Sigmoid colon (tissue), 7 donors: ENCODE measurements around the gene AP1M1. TPM values are rescaled to one million over a fixed set of nuclear protein-coding genes. Genes with fewer than 3 reads are reported as not detected.

Source experiments
- DNase-seq: peaks from one replicate; pipeline ENCODE4 v3.0.0-alpha.2; 2019
- H3K27ac ChIP-seq, 4 donors: fragments of 200-600 bp; sonication (generic); one replicate each; pipeline ENCODE4 v1.5.1; 2016 to 2019; ENCODE audit warnings: mild to moderate bottlenecking in 1 of 4
- H3K27me3 ChIP-seq, 3 donors: fragments of 200-600 bp; sonication (generic); one replicate each; pipeline ENCODE4 v1.5.1; 2019; ENCODE audit warnings: mild to moderate bottlenecking in 1 of 3
- H3K36me3 ChIP-seq, 4 donors: fragments of 200-600 bp; sonication (generic); one replicate each; pipeline ENCODE4 v1.5.1; 2016 to 2019
- H3K4me1 ChIP-seq, 4 donors: fragments of 200-600 bp; sonication (generic); one replicate each; pipeline ENCODE4 v1.5.1; 2017 to 2019
- H3K4me3 ChIP-seq, 4 donors: fragments of 200-600 bp; sonication (generic); one replicate each; pipeline ENCODE4 v1.5.1; 2017 to 2019; ENCODE audit warnings: mild to moderate bottlenecking in 2 of 4, moderate library complexity in 1 of 4
- H3K9me3 ChIP-seq, 4 donors: fragments of 200-600 bp in 3 of 4; sonication (generic) in 3 of 4; one replicate each; pipeline versions ENCODE4 v1.5.1 to v1.6.1; 2013 to 2019
- EP300 ChIP-seq, 4 donors: sonication (generic); formaldehyde crosslinking; IDR thresholded peaks; one replicate each; pipeline ENCODE4 v1.6.1; 2017; ENCODE audit warnings: antibody characterized with exemption in 4 of 4
- POLR2A ChIP-seq, 2 donors: fragments of 450-650 bp; IDR thresholded peaks; one replicate each; pipeline ENCODE4 v1.6.1; 2016; ENCODE audit warnings: antibody characterized with exemption in 2 of 2, mild to moderate bottlenecking in 2 of 2, moderate library complexity in 2 of 2
- POLR2AphosphoS5 ChIP-seq, 4 donors: sonication (generic); formaldehyde crosslinking; IDR thresholded peaks; one replicate each; pipeline ENCODE4 v1.6.1; 2017; ENCODE audit warnings: antibody characterized with exemption in 4 of 4
- WGBS, 2 donors: extraction: QIAGEN DNeasy Blood & Tissue Kit; methylation state at CpG; one replicate each; pipeline ENCODE4 v1.1.7; 2013; 5-methylcytosine and 5-hydroxymethylcytosine counted together
- intact Hi-C: fragments of 100-400 bp; cut with DNase I; formaldehyde crosslinking; loops from one replicate; pipeline ENCODE4 v1.15.1; 2023
- polyA plus RNA-seq, 3 donors: library from polyadenylated mRNA; stranded (reverse); fragments of 200-250 nt; gene quantifications; one replicate each; pipeline ENCODE4 v1.2.3, GENCODE V29; 2013
- total RNA-seq, 4 donors: library from RNA; depleted of rRNA; stranded (reverse); fragments of >200 nt; gene quantifications; one replicate each; pipeline ENCODE4 v1.1.0, GENCODE V29; 2016
- TF ChIP-seq, protein P1 (sequence below), 4 experiments: fragments of 450-650 bp in 3 of 4; fragments of 200-600 bp in 1 of 4; IDR thresholded peaks; one replicate each; pipeline ENCODE4 v1.5.1; 2016 to 2019; ENCODE audit warnings: antibody characterized with exemption in 4 of 4, mild to moderate bottlenecking in 3 of 4, moderate library complexity in 2 of 4
- donor health status: healthy with polysubstance abuse.
- donor health status: Bipolar disorder and iron deficiency.
- donor health status: healthy.

AP1M1 gene
- total and polyA plus RNA-seq, 7 donors, result 18.7 to 63.7 (median 57.1) TPM

DNA sequence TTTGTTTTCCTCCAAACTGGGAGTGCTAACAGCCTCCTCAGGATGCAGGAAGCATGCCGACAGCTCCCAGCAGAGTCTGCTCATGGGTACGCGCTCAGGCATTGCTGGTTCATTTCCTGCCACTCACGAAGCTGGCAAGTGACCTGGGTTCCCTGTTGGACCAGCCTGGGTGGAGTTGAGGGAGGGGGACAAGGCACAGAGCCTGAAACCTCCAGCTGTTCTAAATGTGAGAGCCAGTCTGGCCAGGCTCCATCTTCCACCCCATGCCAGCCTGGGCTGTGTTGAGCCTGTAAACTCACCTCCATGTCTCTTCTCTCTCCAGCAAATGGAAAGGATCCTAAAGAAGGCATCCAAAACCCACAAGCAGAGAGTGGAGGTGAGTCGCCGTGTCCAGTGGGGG lies 7.5 kb upstream of the AP1M1 start:
- Histone ChIP-seq H3K4me3 (no peak overlapping the region), H3K27me3 (no peaks in the 10 kb centered on the region), H3K36me3 (peaks cover 7 to 59% (median 23%) of the 10 kb centered on the region in 4 donors), H3K4me1 (peaks cover 0 to 25% (median 21%) of the 10 kb centered on the region in 4 donors), H3K27ac (no peak overlapping the region), H3K9me3 (no peaks in the 10 kb centered on the region)
- TF ChIP-seq EP300 (IDR thresholded peaks at IDR 0.05) (no peak), POLR2AphosphoS5 (IDR thresholded peaks at IDR 0.05) (no peak), POLR2A (IDR thresholded peaks at IDR 0.05) (no peak)
- TF ChIP-seq, protein P1, sequence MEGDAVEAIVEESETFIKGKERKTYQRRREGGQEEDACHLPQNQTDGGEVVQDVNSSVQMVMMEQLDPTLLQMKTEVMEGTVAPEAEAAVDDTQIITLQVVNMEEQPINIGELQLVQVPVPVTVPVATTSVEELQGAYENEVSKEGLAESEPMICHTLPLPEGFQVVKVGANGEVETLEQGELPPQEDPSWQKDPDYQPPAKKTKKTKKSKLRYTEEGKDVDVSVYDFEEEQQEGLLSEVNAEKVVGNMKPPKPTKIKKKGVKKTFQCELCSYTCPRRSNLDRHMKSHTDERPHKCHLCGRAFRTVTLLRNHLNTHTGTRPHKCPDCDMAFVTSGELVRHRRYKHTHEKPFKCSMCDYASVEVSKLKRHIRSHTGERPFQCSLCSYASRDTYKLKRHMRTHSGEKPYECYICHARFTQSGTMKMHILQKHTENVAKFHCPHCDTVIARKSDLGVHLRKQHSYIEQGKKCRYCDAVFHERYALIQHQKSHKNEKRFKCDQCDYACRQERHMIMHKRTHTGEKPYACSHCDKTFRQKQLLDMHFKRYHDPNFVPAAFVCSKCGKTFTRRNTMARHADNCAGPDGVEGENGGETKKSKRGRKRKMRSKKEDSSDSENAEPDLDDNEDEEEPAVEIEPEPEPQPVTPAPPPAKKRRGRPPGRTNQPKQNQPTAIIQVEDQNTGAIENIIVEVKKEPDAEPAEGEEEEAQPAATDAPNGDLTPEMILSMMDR (IDR thresholded peaks at IDR 0.05), result no peak
- no peak for DNase-seq
- 87 to 91% methylated on average over 6 of the region's 6 CpGs for WGBS, 2 donors
- intact Hi-C loops, result no loop called here

DNA sequence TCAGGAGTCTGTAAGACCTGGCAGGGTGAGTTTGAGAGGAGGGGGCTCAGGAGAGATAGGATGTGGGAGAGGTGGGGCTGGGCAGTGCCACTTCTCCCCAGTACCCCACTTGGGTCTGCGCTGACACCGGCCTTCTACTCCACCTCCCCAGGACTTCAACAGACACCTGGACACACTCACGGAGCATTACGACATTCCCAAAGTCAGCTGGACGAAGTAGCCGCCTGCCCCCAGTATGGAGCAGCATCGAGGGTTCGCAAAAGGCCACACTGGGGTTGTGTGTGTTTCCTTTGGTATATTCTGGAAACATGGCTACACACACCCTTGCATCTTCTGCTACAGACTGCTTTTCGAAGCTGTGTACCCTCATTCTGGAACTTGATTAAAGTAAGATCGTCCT lies 7.0 kb upstream of the AP1M1 start:
- no peak overlapping the region for H3K27ac ChIP-seq
- H3K36me3 ChIP-seq, result peaks cover 7 to 59% (median 23%) of the 10 kb centered on the region in 4 donors
- H3K4me3 ChIP-seq, result no peak overlapping the region
- WGBS, 2 donors, result 93 to 94% methylated on average over 10 of the region's 10 CpGs
- TF ChIP-seq POLR2AphosphoS5 (IDR thresholded peaks at IDR 0.05) (no peak), POLR2A (IDR thresholded peaks at IDR 0.05) (no peak), EP300 (IDR thresholded peaks at IDR 0.05) (no peak)
- TF ChIP-seq, protein P1 (IDR thresholded peaks at IDR 0.05), result no peak
- H3K9me3 ChIP-seq, result no peaks in the 10 kb centered on the region
- DNase-seq, result no peak
- intact Hi-C loops, result no loop called here
- no peaks in the 10 kb centered on the region for H3K27me3 ChIP-seq
- peaks cover 0 to 25% (median 20%) of the 10 kb centered on the region in 4 donors for H3K4me1 ChIP-seq

DNA sequence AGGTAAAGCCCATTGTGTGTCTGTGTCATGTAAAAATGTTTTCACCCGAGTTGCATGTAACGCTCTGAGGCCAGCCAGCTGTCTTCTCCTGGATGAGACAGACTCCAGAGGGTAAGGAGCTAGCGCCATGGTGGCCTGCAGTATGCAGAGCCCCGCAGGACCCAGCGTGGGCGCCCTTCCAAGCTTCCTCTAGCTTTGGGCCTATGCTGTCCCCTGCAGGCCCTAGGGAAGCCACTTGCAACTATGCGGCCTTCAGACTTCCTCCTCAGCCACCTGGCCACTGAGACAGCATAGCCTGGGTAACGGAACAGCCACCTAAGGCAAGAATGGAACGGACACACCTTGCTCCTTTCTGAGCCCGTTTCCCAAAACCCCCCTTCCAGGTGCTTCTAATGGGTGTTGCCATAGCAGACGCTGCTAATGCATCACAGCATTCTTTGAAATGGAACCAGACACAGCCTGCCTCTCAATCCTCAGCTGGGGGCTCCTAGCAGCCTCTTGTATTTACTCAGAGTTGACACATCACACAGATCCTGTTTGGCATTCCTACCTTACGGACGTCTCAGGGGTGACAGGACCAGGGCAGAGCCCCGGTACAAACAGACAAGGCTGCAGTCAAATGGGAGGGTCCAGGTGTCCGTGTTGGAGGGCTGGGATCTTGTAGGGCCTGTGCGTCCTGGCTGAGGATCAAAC lies 6.3 kb upstream of the AP1M1 start:
- DNase-seq, result peak; percentile 61

DNA sequence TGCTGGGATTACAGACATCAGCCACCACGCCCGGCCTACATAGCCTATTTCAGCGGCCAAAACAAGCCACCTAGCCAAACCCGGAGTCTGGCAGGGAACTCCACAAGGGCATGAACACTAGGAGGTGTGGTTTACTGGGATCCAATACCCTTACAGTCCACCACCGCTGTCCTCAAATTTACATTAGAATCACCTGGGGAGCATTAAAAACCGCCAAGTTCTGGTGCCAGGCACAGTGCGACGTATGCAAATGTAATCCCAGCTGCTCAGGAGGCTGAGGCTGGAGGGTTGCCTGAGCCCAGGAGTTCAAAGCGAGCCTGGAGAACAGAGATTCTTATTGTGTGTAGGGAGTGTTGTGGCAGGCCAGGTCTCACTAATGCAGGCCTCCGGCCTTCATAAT lies 4.2 kb upstream of the AP1M1 start:
- H3K36me3 ChIP-seq, result peaks cover 7 to 49% (median 23%) of the 10 kb centered on the region in 4 donors
- H3K27ac ChIP-seq, result no peak overlapping the region
- WGBS, 2 donors, result 90 to 91% methylated on average over 10 of the region's 10 CpGs

More for the DNA sequence above, 6.3 kb upstream of the AP1M1 start:
- intact Hi-C loops, result no loop called here
- no peak overlapping the region for H3K4me3 ChIP-seq
- H3K27me3 ChIP-seq, result no peaks in the 10 kb centered on the region
- H3K9me3 ChIP-seq, result no peaks in the 10 kb centered on the region
- H3K4me1 ChIP-seq, result peaks cover 0 to 21% (median 14%) of the 10 kb centered on the region in 4 donors
- H3K27ac ChIP-seq, result no peak overlapping the region
- H3K36me3 ChIP-seq, result peaks cover 7 to 59% (median 23%) of the 10 kb centered on the region in 4 donors
- TF ChIP-seq, protein P1 (IDR thresholded peaks at IDR 0.05), result no peak
- no peak for TF ChIP-seq EP300 (IDR thresholded peaks at IDR 0.05)
- no peak for TF ChIP-seq POLR2AphosphoS5 (IDR thresholded peaks at IDR 0.05)
- no peak for TF ChIP-seq POLR2A (IDR thresholded peaks at IDR 0.05)
- WGBS, 2 donors, result 83 to 86% methylated on average over 16 of the region's 16 CpGs

More for the DNA sequence above, 4.2 kb upstream of the AP1M1 start:
- Histone ChIP-seq H3K9me3 (no peaks in the 10 kb centered on the region), H3K27me3 (no peaks in the 10 kb centered on the region), H3K4me1 (peaks cover 0 to 13% (median 11%) of the 10 kb centered on the region in 4 donors), H3K4me3 (no peak overlapping the region)
- TF ChIP-seq EP300 (IDR thresholded peaks at IDR 0.05), result no peak
- TF ChIP-seq, protein P1 (IDR thresholded peaks at IDR 0.05), result no peak
- no peak for TF ChIP-seq POLR2AphosphoS5 (IDR thresholded peaks at IDR 0.05)
- TF ChIP-seq POLR2A (IDR thresholded peaks at IDR 0.05), result no peak
- DNase-seq, result no peak
- intact Hi-C loops, result no loop called here
